ENCODE results near the gene PRDM16. TPM values are rescaled to one million over a fixed set of nuclear protein-coding genes. Genes with fewer than 3 reads are reported as not detected.

PRDM16 gene
- total and polyA plus RNA-seq, 3 donors from 2014 or later = 2.1 to 5.6 (median 4.7) TPM

GRCh38 chr1:3281735-3282134, 212.7 kb downstream of the PRDM16 start:
- Histone ChIP-seq H3K27me3 (no peaks in the 10 kb centered on the region), H3K4me3 (no peak overlapping the region), H3K4me1 (peaks cover 3% of the 10 kb centered on the region), H3K36me3 (ENCODE audit: low read depth, missing control alignments) (no peaks in the 10 kb centered on the region), H3K9me3 (no peaks in the 10 kb centered on the region), H3K27ac (no peak overlapping the region)
- no peak for TF ChIP-seq POLR2A (IDR thresholded peaks at IDR 0.05)
- TF ChIP-seq CTCF (IDR thresholded peaks at IDR 0.05) = no peak
- intact Hi-C loops (cut with DNase I; ENCODE audit: low total_unique reads) = no loop called here
- DNase-seq = no peak
- WGBS, 2 donors = 87 to 90% methylated on average over 5 to 8 of the region's 8 CpGs

- intact Hi-C loops (cut with DNase I; ENCODE audit: low total_unique reads) = no loop called here
- Histone ChIP-seq H3K9me3 (no peaks in the 10 kb centered on the region), H3K36me3 (ENCODE audit: low read depth, missing control alignments) (no peaks in the 10 kb centered on the region), H3K27ac (no peak overlapping the region), H3K4me3 (no peak overlapping the region), H3K4me1 (peaks cover 3% of the 10 kb centered on the region), H3K27me3 (no peaks in the 10 kb centered on the region)
- WGBS, 2 donors = 80 to 90% methylated on average over 1 to 9 of the region's 9 CpGs
- no peak for TF ChIP-seq CTCF (IDR thresholded peaks at IDR 0.05)
- no peak for TF ChIP-seq POLR2A (IDR thresholded peaks at IDR 0.05)
- no peak for DNase-seq
Measured at GRCh38 chr1:3282186-3282585, 213.2 kb downstream of the PRDM16 start.

- Histone ChIP-seq H3K9me3 (no peaks in the 10 kb centered on the region), H3K36me3 (ENCODE audit: low read depth, missing control alignments) (no peaks in the 10 kb centered on the region), H3K4me1 (peaks cover 3% of the 10 kb centered on the region), H3K27me3 (no peaks in the 10 kb centered on the region), H3K4me3 (no peak overlapping the region), H3K27ac (no peak overlapping the region)
- intact Hi-C loops (cut with DNase I; ENCODE audit: low total_unique reads) = no loop called here
- WGBS, 2 donors = 88 to 90% methylated on average over 22 to 24 of the region's 24 CpGs
- TF ChIP-seq POLR2A (IDR thresholded peaks at IDR 0.05) (no peak), CTCF (IDR thresholded peaks at IDR 0.05) (no peak)
- DNase-seq = no peak
Measured at GRCh38 chr1:3282656-3283430, 213.8 kb downstream of the PRDM16 start.

GRCh38 chr1:3283849-3284248, 214.8 kb downstream of the PRDM16 start:
- Histone ChIP-seq H3K36me3 (ENCODE audit: low read depth, missing control alignments) (no peaks in the 10 kb centered on the region), H3K27me3 (no peaks in the 10 kb centered on the region), H3K4me3 (no peak overlapping the region), H3K27ac (no peak overlapping the region), H3K9me3 (no peaks in the 10 kb centered on the region), H3K4me1 (peaks cover 3% of the 10 kb centered on the region)
- TF ChIP-seq POLR2A (IDR thresholded peaks at IDR 0.05) (no peak), CTCF (IDR thresholded peaks at IDR 0.05) (peak; percentile 38 to 79 (median 75))
- peak; percentile 60 for DNase-seq
- WGBS, 2 donors = 32 to 50% methylated on average over 14 to 21 of the region's 22 CpGs
- intact Hi-C loops (cut with DNase I; ENCODE audit: low total_unique reads) = no loop called here

GRCh38 chr1:3284691-3285090, 215.7 kb downstream of the PRDM16 start:
- peaks cover 3% of the 10 kb centered on the region for H3K4me1 ChIP-seq
- no peak overlapping the region for H3K4me3 ChIP-seq
- no peak overlapping the region for H3K27ac ChIP-seq
- H3K9me3 ChIP-seq = no peaks in the 10 kb centered on the region
- WGBS, 2 donors = 88 to 96% methylated on average over 8 to 15 of the region's 15 CpGs
- TF ChIP-seq POLR2A (IDR thresholded peaks at IDR 0.05) = no peak
- TF ChIP-seq CTCF (IDR thresholded peaks at IDR 0.05) = no peak
- intact Hi-C loops (cut with DNase I; ENCODE audit: low total_unique reads) = no loop called here
- H3K27me3 ChIP-seq = no peaks in the 10 kb centered on the region
- no peak for DNase-seq
- no peaks in the 10 kb centered on the region for H3K36me3 ChIP-seq (ENCODE audit: low read depth, missing control alignments)

Data from testis (tissue), 3 donors.